Endothelial cell of umbilical vein (primary cell): ENCODE data around the gene URM1.

Experiments used
- CTCF ChIP-seq, 2 donors: IDR thresholded peaks; 1 replicate in 1 of 2; 2 replicates in 1 of 2; pipeline ENCODE4 v1.5.1; 2011; ENCODE audit warnings: low read length in 2 of 2, mild to moderate bottlenecking in 2 of 2, moderate library complexity in 2 of 2, control low read depth in 1 of 2, inconsistent platforms in 1 of 2, low read depth in 1 of 2; ENCODE audit not compliant: insufficient read depth in 1 of 2; ENCODE audit errors: extremely low read depth in 1 of 2
- EZH2 ChIP-seq: IDR thresholded peaks from 2 replicates; pipeline ENCODE4 v1.6.1; 2012; ENCODE audit warnings: borderline replicate concordance, low read depth, mild to moderate bottlenecking, moderate library complexity, low read length, inconsistent platforms; ENCODE audit not compliant: severe bottlenecking
- FOS ChIP-seq: IDR thresholded peaks from 2 replicates; pipeline ENCODE4 v1.6.1; 2011; ENCODE audit warnings: mild to moderate bottlenecking, low read length, moderate library complexity, borderline replicate concordance; ENCODE audit not compliant: insufficient read depth
- GATA2 ChIP-seq: IDR thresholded peaks from 2 replicates; pipeline ENCODE4 v1.7.0; 2011; ENCODE audit warnings: low read depth, mild to moderate bottlenecking, moderate library complexity, mixed read lengths, low read length; ENCODE audit not compliant: insufficient read length, insufficient read depth
- JUN ChIP-seq: IDR thresholded peaks from 2 replicates; pipeline ENCODE4 v1.6.1; 2011; ENCODE audit warnings: borderline replicate concordance, low read depth; ENCODE audit not compliant: insufficient read length, insufficient read depth
- MAX ChIP-seq: IDR thresholded peaks from 2 replicates; pipeline ENCODE4 v1.6.1; 2011; ENCODE audit not compliant: insufficient read depth, insufficient read length
- MYC ChIP-seq: IDR thresholded peaks from one replicate; pipeline ENCODE4 v1.6.1; 2011; ENCODE audit warnings: mild to moderate bottlenecking, low read depth, low read length
- POLR2A ChIP-seq: IDR thresholded peaks from 2 replicates; pipeline ENCODE4 v1.6.1; 2012; ENCODE audit warnings: low read depth, mild to moderate bottlenecking, control low read depth, low read length
- POLR2AphosphoS5 ChIP-seq: IDR thresholded peaks from 2 replicates; pipeline ENCODE4 v1.6.1; 2012; ENCODE audit warnings: low read depth, mild to moderate bottlenecking, control low read depth, low read length, moderate library complexity; ENCODE audit not compliant: insufficient read depth

- no peak for TF ChIP-seq POLR2AphosphoS5
- TF ChIP-seq POLR2A, result no peak
- no peak for TF ChIP-seq CTCF (IDR thresholded peaks at IDR 0.05; ENCODE audit: extremely low read depth in 1 of 2, insufficient read depth in 1 of 2, low read depth in 1 of 2, low read length in 2 of 2)
- no peak for TF ChIP-seq EZH2
- no peak for TF ChIP-seq MAX
- no peak for TF ChIP-seq FOS
- TF ChIP-seq MYC, result no peak
- TF ChIP-seq GATA2, result no peak
- no peak for TF ChIP-seq JUN
Measured at GRCh38 chr9:128340691-128341434, 30.3 kb upstream of the URM1 start.
